K562 (cell line): Measurements from ENCODE around the gene TUBGCP6. TPM values are rescaled to one million over a fixed set of nuclear protein-coding genes. Genes with fewer than 3 reads are reported as not detected.

Experiments used
- ATAC-seq: fragments of 200-7000 bp; cut with Tn5 transposase; 3 replicates; pipeline ENCODE4 v1.9.1; 2020; ENCODE audit warnings: moderate library complexity
- BruUV-seq: library from RNA; stranded (reverse); fragments of 400-500 nt; replicated peaks from 2 replicates; lab custom pipeline; 2021; lab: Mats Ljungman, UMichigan
- CTCF ChIA-PET: fragments of 300-600 bp; formaldehyde crosslinking; extraction: SDS; loops from one replicate; lab custom pipeline; 2021; ENCODE audit warnings: low intra/inter-chr PET ratio; lab: Yijun Ruan, JAX
- POLR2A ChIA-PET: fragments of 300-600, 350-650 bp; sonication (Branson Sonifier 250); formaldehyde crosslinking; extraction: SDS; loops from one replicate; lab custom pipeline; 2021; ENCODE audit warnings: antibody characterized with exemption, inconsistent platforms; lab: Yijun Ruan, JAX
- DNase-seq, 4 experiments: peaks; one replicate each; pipeline versions ENCODE4 v3.0.0 to v3.0.0-alpha.2; 2011 to 2018; ENCODE audit warnings: low spot score in 3 of 4, mixed read lengths in 3 of 4; ENCODE audit errors: extremely low read depth in 1 of 4
- FAIRE-seq: peaks from 2 replicates; lab custom pipeline; 2011; peaks lifted over from hg19 to GRCh38; lab: Jason Lieb, UNC
- H2AFZ ChIP-seq: 2 replicates; pipeline ENCODE4 v1.6.0; 2011; ENCODE audit warnings: low read depth, low read length, control low read depth, inconsistent platforms
- H3K27ac ChIP-seq: fragments of 200-600 bp; 3 replicates; pipeline ENCODE4 v1.8.0; 2011; ENCODE audit warnings: low read depth, mild to moderate bottlenecking, control low read depth, inconsistent platforms, low read length, moderate library complexity, mixed read lengths; ENCODE audit errors: extremely low read depth
- H3K27me3 ChIP-seq, 2 experiments: fragments of 300-600 bp in 1 of 2; 2 replicates in 1 of 2; 3 replicates in 1 of 2; pipeline versions ENCODE4 v1.6.0 to v1.8.0; 2011; ENCODE audit warnings: inconsistent platforms in 2 of 2, low read length in 2 of 2, mild to moderate bottlenecking in 1 of 2, mixed read lengths in 1 of 2, moderate library complexity in 1 of 2; ENCODE audit not compliant: control insufficient read depth in 2 of 2, insufficient read depth in 2 of 2
- H3K36me3 ChIP-seq: fragments of 300-600 bp; 3 replicates; pipeline ENCODE4 v1.8.0; 2011; ENCODE audit warnings: mild to moderate bottlenecking, low read length, inconsistent platforms; ENCODE audit not compliant: control insufficient read depth, insufficient read depth
- H3K4me1 ChIP-seq, 2 experiments: fragments of 200-600 bp in 1 of 2; replicated peaks in 1 of 2; 2 replicates in 1 of 2; 3 replicates in 1 of 2; pipeline versions ENCODE4 v1.5.1 to v1.8.0; 2011; ENCODE audit warnings: inconsistent platforms in 2 of 2, low read length in 2 of 2, mild to moderate bottlenecking in 1 of 2, mixed read lengths in 1 of 2, moderate library complexity in 1 of 2; ENCODE audit not compliant: control insufficient read depth in 2 of 2, insufficient read depth in 2 of 2
- H3K4me2 ChIP-seq: 2 replicates; pipeline ENCODE4 v1.6.1; 2011; ENCODE audit warnings: low read length, control low read depth, inconsistent platforms, mixed read lengths; ENCODE audit not compliant: insufficient read depth
- H3K4me3 ChIP-seq: fragments of 200-600 bp; sonication (generic), shearing (Covaris generic); 2 replicates; pipeline ENCODE4 v1.5.1; 2016; ENCODE audit warnings: control low read depth, inconsistent platforms
- H3K79me2 ChIP-seq: fragments of 200-600 bp; 3 replicates; pipeline ENCODE4 v1.8.0; 2011; ENCODE audit warnings: low read length, inconsistent platforms; ENCODE audit not compliant: control insufficient read depth, insufficient read depth
- H3K9ac ChIP-seq, 2 experiments: 2 replicates each; pipeline versions ENCODE4 v1.6.0 to v1.6.1; 2011; ENCODE audit warnings: low read depth in 2 of 2, low read length in 2 of 2, control low read depth in 1 of 2, inconsistent platforms in 1 of 2, mild to moderate bottlenecking in 1 of 2, mixed read lengths in 1 of 2; ENCODE audit not compliant: insufficient read depth in 1 of 2
- H3K9me1 ChIP-seq: one replicate; pipeline ENCODE4 v1.6.0; 2011; ENCODE audit warnings: inconsistent platforms, mild to moderate bottlenecking, low read length, moderate library complexity; ENCODE audit not compliant: control insufficient read depth, insufficient read depth
- H3K9me3 ChIP-seq: replicated peaks from 2 replicates; pipeline ENCODE4 v1.5.1; 2011; ENCODE audit warnings: low read depth, low read length, inconsistent platforms; ENCODE audit not compliant: control insufficient read depth, insufficient read depth
- H4K20me1 ChIP-seq: replicated peaks from 2 replicates; pipeline ENCODE4 v1.6.1; 2011; ENCODE audit warnings: low read length, inconsistent platforms, mixed read lengths; ENCODE audit not compliant: control insufficient read depth, insufficient read depth
- DPF2 ChIP-seq: fragments of 450-650 bp; IDR thresholded peaks from 2 replicates; pipeline ENCODE4 v1.6.1; 2016
- FOXK1 ChIP-seq: sonication (generic); formaldehyde crosslinking; IDR thresholded peaks from 2 replicates; pipeline ENCODE4 v1.8.0; 2022; ENCODE audit warnings: missing genetic modification reagents, mild to moderate bottlenecking, borderline replicate concordance
- HSF4 ChIP-seq: fragments of 250-450 bp; sonication (Bioruptor Pico); IDR thresholded peaks from 2 replicates; pipeline ENCODE4 v2.1.2; 2022; ENCODE audit warnings: mild to moderate bottlenecking, moderate library complexity, borderline replicate concordance
- MECOM ChIP-seq: fragments of 250-450 bp; sonication (Bioruptor Pico); IDR thresholded peaks from 2 replicates; pipeline ENCODE4 v1.8.0; 2022; ENCODE audit warnings: inconsistent platforms
- RREB1 ChIP-seq: fragments of 250-450 bp; sonication (Bioruptor Pico); IDR thresholded peaks from 2 replicates; pipeline ENCODE4 v1.4.0; 2020
- SAP30 ChIP-seq: fragments of 200-600 bp; sonication (generic); IDR thresholded peaks from 2 replicates; pipeline ENCODE4 v1.6.1; 2012; ENCODE audit warnings: borderline replicate concordance, low read depth, mild to moderate bottlenecking, moderate library complexity, low read length, control low read depth, inconsistent platforms; ENCODE audit not compliant: insufficient read depth, poor library complexity, severe bottlenecking
- SLC30A9 ChIP-seq: fragments of 250-450 bp; sonication (Bioruptor Pico); IDR thresholded peaks from 2 replicates; pipeline ENCODE4 v1.8.0; 2022; ENCODE audit warnings: mild to moderate bottlenecking, moderate library complexity
- SMAD1 ChIP-seq: fragments of 150-350 bp; IDR thresholded peaks from 2 replicates; pipeline ENCODE4 v1.6.1; 2014; ENCODE audit warnings: low read length, low read depth; ENCODE audit not compliant: partially characterized antibody
- SMARCA4 ChIP-seq: fragments of 450-650 bp; IDR thresholded peaks from 2 replicates; pipeline ENCODE4 v1.6.1; 2016
- SP2 ChIP-seq: IDR thresholded peaks from 2 replicates; pipeline ENCODE4 v1.6.1; 2011; ENCODE audit warnings: mild to moderate bottlenecking, low read depth, low read length, moderate library complexity; ENCODE audit not compliant: poor library complexity, severe bottlenecking; ENCODE audit errors: extremely low read depth
- TAF15 ChIP-seq: fragments of 200-400 bp; formaldehyde crosslinking; IDR thresholded peaks from 2 replicates; pipeline ENCODE4 v1.6.1; 2017; ENCODE audit warnings: mild to moderate bottlenecking, low read depth, low read length, moderate library complexity
- ZNF121 ChIP-seq: sonication (generic); formaldehyde crosslinking; conservative IDR thresholded peaks from 2 replicates; pipeline ENCODE4 v1.8.0; 2022; ENCODE audit warnings: missing genetic modification reagents
- ZNF41 ChIP-seq: fragments of 250-450 bp; sonication (Bioruptor Pico); conservative IDR thresholded peaks from 2 replicates; pipeline ENCODE4 v1.4.0; 2020; ENCODE audit warnings: mild to moderate bottlenecking
- ZSCAN29 ChIP-seq: fragments of 450-650 bp; IDR thresholded peaks from 2 replicates; pipeline ENCODE4 v1.6.1; 2017
- WGBS: fragments of 100-300 bp; shearing (Covaris generic); methylation state at CpG from one replicate; pipeline ENCODE4 v1.1.6; 2016; ENCODE audit warnings: low coverage, mixed read lengths; ENCODE audit not compliant: insufficient coverage; ENCODE audit errors: missing lambda C conversion rate; 5-methylcytosine and 5-hydroxymethylcytosine counted together
- in situ Hi-C: fragments of 300-500 bp; cut with MboI; formaldehyde crosslinking; loops from 4 replicates; pipeline ENCODE4 v1.15.0; 2018; ENCODE audit warnings: inconsistent platforms, mixed read lengths
- intact Hi-C: fragments of 100-400 bp; cut with micrococcal nuclease; formaldehyde crosslinking; loops from 2 replicates; pipeline ENCODE4 v1.14.2; 2022
- polyA plus RNA-seq, 8 experiments: library from polyadenylated mRNA; depleted of rRNA in 4 of 8; stranded (reverse) in 5 of 8; unstranded in 3 of 8; fragments of >200 nt; fragmentation: Nextera tagmentation in 2 of 8; fragmentation: Illumina TruSeq in 1 of 8; extraction: Ambion mirVana in 2 of 8; extraction: Trizol in 1 of 8; gene quantifications; 2 replicates each; pipeline versions ENCODE4 v1.2.1 to v1.2.3, GENCODE V29; 2011 to 2014; ENCODE audit warnings: inconsistent platforms in 1 of 8, missing spikeins in 1 of 8
- total RNA-seq, 7 experiments: library from RNA; depleted of rRNA in 6 of 7; stranded (reverse); fragments of >200 nt in 6 of 7; fragmentation: Illumina TruSeq in 2 of 7; extraction: Trizol in 2 of 7; gene quantifications; 2 replicates each; pipeline versions ENCODE4 v1.2.1 to v1.2.3, GENCODE V29; 2011 to 2021; ENCODE audit warnings: low replicate concordance in 1 of 7
- TF ChIP-seq, protein P1 (sequence below): fragments of 450-650 bp; conservative IDR thresholded peaks from 2 replicates; pipeline ENCODE4 v1.6.1; 2016; ENCODE audit warnings: missing genetic modification characterization, low read depth, mild to moderate bottlenecking, control low read depth, missing compliant biosample characterization

TUBGCP6 gene
- total and polyA plus RNA-seq, 9 of the 15 experiments (the other 6 are each of a cell fraction or from before 2014, with no cell fraction given): 0.76 to 33.0 (median 10.1) TPM

DNA sequence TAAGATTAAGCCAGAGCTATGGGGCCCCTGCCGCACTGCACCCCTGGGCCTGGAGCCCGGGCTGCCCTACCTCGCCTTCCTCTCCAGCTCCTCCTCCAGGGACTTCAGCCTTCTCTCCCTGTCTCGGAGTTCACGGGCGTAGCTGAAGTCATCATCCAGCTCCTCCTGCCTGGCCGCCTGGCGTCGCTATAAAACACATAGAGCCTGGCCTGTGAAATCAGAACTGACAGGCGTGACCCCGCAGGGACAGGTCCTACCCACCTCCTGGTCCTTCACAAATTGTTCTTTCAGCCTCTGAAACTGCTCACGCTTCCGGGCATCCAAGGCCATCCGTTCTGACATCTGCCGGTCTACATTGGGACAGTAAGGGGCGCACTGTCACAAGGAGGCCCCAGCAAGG lies 20.8 kb downstream of the TUBGCP6 start (continued):
- no peak for TF ChIP-seq SLC30A9 (CRISPR knock-in tag)

DNA sequence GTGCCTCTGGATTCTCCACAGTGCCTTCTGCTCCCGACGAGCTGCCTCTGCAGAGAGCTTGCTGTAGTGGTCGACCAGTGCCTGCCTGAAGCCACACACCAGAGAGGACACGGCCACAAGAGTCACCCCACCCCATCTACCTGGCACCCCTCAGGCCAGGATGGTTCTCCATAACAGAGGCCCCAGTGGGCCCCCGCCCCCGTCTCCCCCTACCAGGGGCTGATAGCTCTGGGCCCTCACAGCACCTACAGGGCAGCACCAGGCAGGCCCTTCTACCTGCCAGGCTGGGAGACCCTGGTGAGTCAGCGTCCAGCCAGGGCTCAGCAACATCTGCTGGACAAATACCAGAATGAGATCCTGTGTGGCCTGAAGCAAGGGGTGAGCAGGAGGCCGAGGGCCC lies 22.3 kb downstream of the TUBGCP6 start:
- WGBS: 88% methylated on average over 5 of the region's 8 CpGs
- DNase-seq: no peak
- no peak overlapping the region for H3K4me2 ChIP-seq
- in situ Hi-C loops: no loop called here
- ChIA-PET POLR2A (interaction anchor here (0.6 to 0.7 kb wide), 3 partner anchors 8 to 363 kb away, joined by 3 read pairs; no protein-coding TSS in a partner anchor), CTCF (no interaction called here)
- no peak overlapping the region for H3K27ac ChIP-seq
- H3K9ac ChIP-seq: no peak overlapping the region
- ATAC-seq: no peak
- intact Hi-C loops: no loop called here
- no peaks in the 10 kb centered on the region for H3K9me1 ChIP-seq
- no TSS peak for BruUV-seq
- no peaks in the 10 kb centered on the region for H3K79me2 ChIP-seq
- no peak for FAIRE-seq
- no peaks in the 10 kb centered on the region for H4K20me1 ChIP-seq
- H3K9me3 ChIP-seq: 0 out of 2 replicates have a peak, but pooled peaks cover 1% of the 10 kb centered on the region
- no peak overlapping the region for H2AFZ ChIP-seq
- peaks cover 0 to 36% of the 10 kb centered on the region in 2 experiments; a peak in 3 of 5 replicates for H3K4me1 ChIP-seq
- no peaks in the 10 kb centered on the region for H3K27me3 ChIP-seq
- H3K4me3 ChIP-seq: no peak overlapping the region
- H3K36me3 ChIP-seq: peaks cover 80% of the 10 kb centered on the region; the same call in 2 of the 3 replicates
- no peak for TF ChIP-seq FOXK1
- TF ChIP-seq TAF15: no peak
- no peak for TF ChIP-seq SP2
- TF ChIP-seq DPF2: no peak
- TF ChIP-seq SMARCA4: no peak
- TF ChIP-seq ZNF41 (CRISPR knock-in tag): no peak
- TF ChIP-seq, protein P1, sequence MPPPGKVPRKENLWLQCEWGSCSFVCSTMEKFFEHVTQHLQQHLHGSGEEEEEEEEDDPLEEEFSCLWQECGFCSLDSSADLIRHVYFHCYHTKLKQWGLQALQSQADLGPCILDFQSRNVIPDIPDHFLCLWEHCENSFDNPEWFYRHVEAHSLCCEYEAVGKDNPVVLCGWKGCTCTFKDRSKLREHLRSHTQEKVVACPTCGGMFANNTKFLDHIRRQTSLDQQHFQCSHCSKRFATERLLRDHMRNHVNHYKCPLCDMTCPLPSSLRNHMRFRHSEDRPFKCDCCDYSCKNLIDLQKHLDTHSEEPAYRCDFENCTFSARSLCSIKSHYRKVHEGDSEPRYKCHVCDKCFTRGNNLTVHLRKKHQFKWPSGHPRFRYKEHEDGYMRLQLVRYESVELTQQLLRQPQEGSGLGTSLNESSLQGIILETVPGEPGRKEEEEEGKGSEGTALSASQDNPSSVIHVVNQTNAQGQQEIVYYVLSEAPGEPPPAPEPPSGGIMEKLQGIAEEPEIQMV (tag): no peak
- no peak for TF ChIP-seq SMAD1
- no peak for TF ChIP-seq SAP30
- TF ChIP-seq MECOM (CRISPR knock-in tag): no peak
- no peak for TF ChIP-seq ZSCAN29
- TF ChIP-seq HSF4 (CRISPR knock-in tag): no peak
- no peak for TF ChIP-seq RREB1 (CRISPR knock-in tag)
- TF ChIP-seq ZNF121 (CRISPR knock-in tag): no peak
